NCI-H748 (cell line): ENCODE results near the gene DTD1.

Experiments
- DNase-seq: peaks from one replicate; lab custom pipeline; 2025; ENCODE audit not compliant: unreplicated experiment; lab: John Stamatoyannopoulos, UW

The DTD1 gene

DNA sequence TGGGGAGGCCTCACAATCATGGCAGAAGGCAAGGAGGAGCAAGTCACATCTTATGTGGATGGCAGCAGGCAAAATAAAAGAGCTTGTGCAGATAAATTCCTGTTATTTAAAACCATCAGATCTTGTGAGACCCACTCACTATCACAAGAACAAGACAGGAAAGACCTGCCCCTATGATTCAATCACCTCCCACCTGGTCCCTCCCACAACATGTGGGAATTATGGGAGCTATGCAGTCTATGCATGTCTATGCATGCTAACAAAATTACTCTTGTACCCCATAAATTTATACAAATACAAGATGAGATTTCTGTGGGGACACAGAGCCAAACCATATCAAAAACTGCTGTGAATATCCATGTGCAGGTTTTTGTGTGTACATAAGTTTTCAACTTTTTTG lies 200.2 kb downstream of the DTD1 start:
- DNase-seq: no peak

GRCh38 chr20:18790787-18791186 lies 202.9 kb downstream of the DTD1 start:
- DNase-seq: no peak

DNA sequence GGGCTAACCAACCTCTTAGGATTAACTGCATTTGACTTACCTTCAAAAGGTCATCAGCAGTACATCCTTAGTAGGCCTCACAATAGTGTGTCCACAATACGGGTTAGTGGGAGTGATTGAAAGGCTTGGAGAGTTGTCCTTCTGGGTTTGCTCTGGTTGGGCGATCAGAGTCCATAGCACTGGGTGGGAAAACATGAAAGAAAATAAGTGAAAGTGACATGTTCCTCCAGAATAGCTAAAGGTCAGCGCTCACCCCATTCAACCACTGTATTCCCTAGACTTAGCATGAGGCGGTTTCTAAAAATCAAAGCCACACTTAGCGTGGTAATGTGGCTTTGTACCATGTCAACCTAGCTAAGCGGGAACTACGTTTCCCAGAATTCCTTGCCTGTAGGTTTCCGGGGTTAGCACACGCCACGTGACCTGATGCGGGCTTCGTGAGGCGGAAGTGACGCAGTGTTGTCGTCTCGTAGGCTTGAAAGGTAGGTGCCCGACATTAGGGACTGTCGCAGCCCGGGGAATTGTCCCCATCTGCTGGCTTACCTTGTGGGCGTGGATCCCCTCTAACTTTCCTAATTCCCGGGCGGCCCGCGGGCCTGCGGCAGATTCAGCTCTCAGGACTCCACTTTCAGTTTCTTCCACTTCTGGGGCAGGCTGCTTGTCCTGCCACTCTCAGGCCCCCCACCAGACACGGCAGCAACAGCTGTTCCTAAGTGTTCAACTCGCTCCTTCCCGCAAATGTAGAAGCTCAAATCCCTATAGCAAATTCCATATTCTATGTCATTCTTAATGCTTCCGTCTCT lies 206.0 kb downstream of the DTD1 start:
- peak; percentile 98 for DNase-seq

- DNase-seq: no peak
Measured at GRCh38 chr20:18794428-18794787, 206.6 kb downstream of the DTD1 start.

- no peak for DNase-seq
Measured at GRCh38 chr20:18795366-18795765, 207.5 kb downstream of the DTD1 start.

DNA sequence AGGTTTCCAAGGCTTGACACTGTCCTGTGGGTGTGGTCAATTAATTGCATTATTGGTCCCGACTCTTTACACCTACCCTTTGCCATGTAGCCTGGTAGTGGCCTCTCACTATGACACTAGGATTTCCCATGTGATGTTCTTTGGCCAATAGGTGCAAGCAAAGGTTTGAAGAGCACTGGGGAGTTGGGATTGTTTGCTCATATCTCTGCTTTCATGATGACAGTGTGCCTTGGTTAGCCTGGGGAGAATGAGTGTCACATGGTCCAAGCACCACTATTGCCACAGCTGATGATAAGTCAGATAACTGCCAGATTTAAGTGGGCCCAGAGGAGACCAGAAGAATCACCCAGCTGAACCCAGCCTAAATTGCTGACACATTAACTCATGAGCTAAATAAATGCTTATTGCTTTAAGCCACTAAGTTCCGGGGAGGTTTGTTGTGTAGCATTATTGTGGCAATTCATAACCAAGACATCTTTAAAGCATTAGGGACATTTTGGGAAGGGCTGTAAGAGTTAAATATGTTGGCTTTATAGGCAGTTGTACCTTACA lies 208.5 kb downstream of the DTD1 start:
- no peak for DNase-seq

DNA sequence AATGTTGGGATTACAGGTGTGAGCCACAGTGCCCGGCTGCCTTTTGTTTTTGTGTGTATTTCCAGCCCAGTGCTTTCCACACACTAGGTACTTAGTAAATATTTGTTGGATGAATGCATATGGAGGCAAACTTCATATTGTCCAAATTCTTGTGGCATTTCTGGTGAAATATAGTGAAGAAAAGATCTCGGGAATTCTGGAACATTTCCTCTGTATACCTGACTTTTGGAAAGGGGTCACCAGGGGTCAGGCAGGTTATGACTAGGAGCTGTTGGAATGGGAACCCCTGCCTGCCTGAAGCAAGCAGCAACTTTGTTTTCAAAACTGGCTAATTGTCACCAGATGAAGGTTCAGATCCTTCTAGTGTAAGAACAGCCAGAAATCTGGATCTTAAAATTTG lies 213.7 kb downstream of the DTD1 start:
- no peak for DNase-seq

DNA sequence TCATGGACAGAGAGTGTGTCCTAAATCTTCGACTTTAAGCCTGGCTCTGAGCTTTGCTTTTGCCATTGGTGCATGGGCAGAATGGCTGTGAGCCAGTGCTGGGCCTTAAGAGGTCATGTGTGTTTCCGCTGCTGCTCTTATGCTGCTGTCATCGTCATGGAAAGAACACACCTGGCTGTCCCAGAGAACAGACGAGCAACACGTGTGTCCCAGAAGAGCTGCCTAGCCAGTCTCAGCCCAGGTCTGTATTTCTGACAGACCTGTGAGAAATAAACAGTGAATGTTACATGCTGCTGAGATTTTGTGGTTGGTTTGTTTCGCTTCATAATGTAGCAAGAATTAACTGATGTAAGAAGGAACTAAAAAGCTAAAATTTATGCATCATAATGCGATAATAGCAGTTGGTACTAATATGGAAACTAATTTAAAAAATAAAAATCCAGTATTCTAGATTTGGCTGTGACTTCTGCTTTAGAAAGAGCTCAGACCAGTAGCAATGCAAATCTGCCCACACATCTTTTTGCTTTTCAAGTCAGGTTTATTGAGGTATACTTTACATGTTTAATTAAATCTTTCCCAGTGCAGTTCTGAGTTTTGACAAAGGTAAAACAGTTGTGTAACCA lies 214.3 kb downstream of the DTD1 start:
- no peak for DNase-seq

DNA sequence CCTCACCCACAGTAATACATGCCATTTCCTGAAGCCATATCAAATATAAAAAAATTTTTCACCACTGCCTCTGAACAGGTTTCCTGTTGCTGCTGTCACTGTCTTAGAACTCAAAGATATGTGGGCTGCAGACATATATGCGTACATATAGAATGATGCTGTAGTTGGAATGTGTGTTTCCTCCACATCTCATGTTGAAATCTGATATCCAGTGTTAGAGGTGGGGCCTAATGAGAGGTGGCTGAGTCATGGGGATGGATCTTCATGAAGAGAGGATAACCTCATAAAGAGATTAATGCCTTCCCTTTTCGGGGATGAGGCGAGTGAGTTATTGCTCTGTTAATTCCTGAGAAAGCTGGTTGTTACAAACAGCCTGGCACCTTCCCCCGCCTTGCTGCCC lies 218.0 kb downstream of the DTD1 start:
- DNase-seq: no peak

DNA sequence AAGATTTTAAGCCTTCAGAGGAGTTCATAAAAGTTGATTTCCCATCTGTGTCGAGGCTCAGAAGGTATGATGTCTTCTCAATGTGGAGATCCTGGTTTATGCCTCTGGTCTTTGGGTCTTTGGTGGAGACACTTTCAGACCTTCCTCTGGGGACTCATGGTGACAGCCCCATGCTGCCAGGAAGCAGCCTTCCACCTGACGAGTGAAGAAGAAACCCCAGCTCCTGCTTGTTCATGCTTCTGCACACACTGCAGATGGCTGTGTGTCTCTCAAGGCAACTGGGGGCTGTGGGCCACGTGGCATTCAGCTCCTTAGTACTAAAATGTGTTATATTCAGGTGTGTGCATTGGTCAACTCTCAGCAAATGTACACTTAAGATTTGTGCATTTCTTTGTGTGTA lies 220.9 kb downstream of the DTD1 start:
- DNase-seq: no peak

DNA sequence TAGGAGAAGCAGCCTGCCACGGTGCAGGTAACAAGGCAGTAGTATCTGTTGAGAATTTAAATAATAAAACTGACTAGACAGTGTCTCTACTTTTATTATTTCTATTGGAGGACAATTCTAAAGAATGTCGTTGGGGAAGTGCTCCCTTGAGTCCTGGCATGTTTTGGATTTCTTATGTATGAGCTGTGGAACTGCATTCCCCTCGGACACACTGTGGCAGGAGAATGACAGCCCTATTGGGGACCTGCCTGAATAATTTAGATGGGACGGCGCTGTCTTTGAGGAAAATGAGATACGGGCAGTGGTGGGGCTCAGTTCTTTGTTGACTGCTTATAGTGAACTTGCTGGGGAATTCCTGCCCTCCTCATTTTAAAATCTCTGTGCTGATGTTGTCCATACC lies 223.3 kb downstream of the DTD1 start:
- no peak for DNase-seq

- DNase-seq: no peak
Measured at GRCh38 chr20:18811904-18812303, 224.1 kb downstream of the DTD1 start.

DNA sequence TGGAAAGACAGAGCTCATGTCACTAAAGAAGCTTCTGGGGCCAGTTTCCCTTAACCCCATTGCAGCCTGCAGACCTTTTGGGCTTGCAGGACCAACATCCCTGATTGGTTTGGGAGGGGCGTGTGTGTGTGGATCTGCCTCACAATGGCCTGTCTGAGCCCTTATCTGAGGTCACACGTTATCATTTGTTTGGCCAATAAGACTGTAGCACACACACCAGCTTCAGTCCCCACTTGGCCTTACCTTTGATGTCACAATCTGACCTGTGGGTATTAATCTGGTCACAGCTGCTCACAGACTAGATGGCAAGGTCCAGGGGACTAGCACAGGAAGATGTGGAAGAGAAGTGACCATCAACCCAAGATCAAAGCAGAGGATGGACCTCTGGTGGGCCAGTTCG lies 225.6 kb downstream of the DTD1 start, which contains the start of gene SCP2D1:
TSS of gene SCP2D1 (plus strand) at position 301 of the 400 bp plus-strand sequence. CDS start at position 334, 33 bp downstream.
- DNase-seq: no peak

- DNase-seq: no peak
Measured at GRCh38 chr20:18815194-18815942, 227.5 kb downstream of the DTD1 start.
